HG02884 (cell line): ENCODE measurements around the gene JARID2.

Source experiments
- ATAC-seq: cut with Tn5 transposase; IDR thresholded peaks from one replicate; pipeline ENCODE4 v1.9.1; 2021; ENCODE audit warnings: mild to moderate bottlenecking, moderate library complexity; ENCODE audit not compliant: unreplicated experiment

JARID2 gene

GRCh38 chr6:15453186-15453585, 207.3 kb downstream of the JARID2 start:
- no peak for ATAC-seq

- ATAC-seq, result no peak
Observed at GRCh38 chr6:15453622-15454021, 207.8 kb downstream of the JARID2 start.

DNA sequence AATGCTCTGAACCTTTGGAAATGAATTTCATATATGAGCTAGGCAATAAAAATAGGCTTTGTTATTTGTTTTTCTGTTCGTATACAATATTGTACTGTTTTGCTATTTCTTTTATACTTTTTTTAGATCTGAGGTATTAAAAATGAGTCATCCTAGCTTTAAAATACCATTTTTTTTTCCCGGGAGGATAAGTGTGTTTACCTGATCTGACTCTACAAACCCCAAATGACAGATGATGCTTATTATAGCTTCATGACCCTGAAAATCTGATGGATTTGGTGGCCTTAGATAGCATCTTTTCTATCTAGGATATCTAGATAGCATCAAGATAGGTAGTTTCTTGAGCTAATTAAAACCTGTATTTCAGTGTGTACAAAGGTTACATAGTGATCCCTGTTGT, 210.6 kb downstream of the JARID2 start:
- no peak for ATAC-seq

DNA sequence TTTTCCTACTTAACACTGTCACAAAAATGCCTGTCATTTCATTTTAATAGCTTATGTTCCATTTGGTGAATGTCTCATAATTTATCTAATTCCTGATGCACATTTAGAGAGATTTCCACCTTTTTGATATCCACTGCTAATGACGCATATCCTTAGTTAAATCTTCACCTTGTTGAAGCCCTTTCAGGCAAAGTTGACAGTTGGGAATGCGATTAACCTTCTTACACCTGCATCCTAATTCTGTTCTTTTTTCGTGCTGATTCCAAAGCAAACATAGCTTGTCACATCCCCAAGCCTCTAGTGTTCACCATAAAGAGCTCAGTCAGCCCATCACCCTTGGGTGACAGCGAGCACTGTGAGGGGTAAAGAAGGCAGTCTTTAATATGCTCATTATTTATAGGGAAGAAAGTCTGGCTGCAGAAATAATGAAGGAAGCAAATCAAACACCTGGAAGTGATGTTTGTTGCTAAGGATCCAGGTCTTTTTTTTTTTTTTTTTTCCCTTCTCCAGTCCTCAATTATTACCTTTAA, 211.3 kb downstream of the JARID2 start:
- ATAC-seq, result no peak

DNA sequence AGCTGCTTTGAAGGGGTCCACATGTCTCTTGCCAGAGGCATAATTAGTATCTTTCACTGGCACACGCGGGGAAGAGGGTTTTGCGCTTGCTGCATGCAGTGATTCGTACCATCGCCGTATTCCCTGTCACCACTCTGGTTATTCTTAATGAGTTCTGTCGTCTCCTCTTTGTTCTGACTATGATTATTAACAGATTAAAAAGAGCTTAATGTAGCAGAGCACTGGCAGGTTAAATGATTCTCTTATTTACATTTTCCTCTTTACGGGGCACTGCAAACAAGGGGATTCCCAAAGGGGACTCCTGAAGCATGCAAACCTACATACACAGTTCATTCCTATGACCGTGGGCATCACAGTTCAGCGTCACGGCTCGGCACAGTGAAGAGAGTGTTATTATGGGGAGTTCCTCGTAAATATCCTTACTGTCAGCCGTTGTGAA, 212.2 kb downstream of the JARID2 start:
- no peak for ATAC-seq

GRCh38 chr6:15460110-15460727, 214.3 kb downstream of the JARID2 start:
- no peak for ATAC-seq

- no peak for ATAC-seq
Observed at GRCh38 chr6:15461127-15461944, 215.5 kb downstream of the JARID2 start.

DNA sequence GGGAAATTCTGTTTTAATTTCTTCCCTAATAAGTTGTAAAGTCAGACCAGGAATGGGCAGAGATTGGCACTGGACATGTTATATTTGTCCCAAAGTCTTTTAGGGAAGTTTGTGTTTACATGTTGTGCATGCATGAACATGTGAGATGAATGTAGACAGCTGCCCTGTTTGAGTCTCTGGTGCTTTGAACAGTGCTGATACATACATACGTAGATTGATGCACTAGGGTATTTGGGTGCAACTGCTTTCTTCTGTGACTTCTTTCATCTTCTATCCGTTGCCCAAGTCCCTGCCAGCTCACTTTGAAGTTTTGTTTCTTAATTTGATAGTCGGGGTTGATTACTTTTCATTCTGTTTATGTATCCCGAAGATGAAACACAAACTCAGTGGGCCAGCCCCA, 216.4 kb downstream of the JARID2 start:
- ATAC-seq, result no peak

GRCh38 chr6:15462717-15463525, 217.1 kb downstream of the JARID2 start:
- ATAC-seq, result no peak

DNA sequence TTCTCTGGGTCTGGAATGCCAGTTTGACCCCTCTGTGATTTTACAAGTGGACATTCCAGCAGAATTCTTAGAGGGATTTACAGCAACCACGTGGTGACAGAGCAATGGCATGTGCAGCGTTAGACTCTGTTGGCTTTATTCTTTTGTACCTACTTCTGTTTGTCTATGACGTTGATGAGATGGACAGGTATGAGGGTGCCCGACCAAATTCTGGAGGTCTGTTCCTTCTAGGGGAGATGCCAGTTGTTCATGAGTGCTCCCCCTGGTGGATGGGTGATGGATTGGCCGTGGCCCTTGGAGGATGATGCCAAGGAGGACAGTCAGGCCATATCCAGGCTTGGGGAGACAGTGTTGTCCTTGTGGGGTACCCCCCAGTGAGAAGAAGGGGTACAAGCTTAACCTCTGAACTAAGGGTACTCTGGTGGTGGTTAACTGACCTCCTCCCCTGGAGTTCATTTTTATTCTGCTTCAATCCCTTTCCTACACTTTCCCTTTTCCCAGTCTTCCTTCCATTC, 218.4 kb downstream of the JARID2 start:
- ATAC-seq, result no peak

DNA sequence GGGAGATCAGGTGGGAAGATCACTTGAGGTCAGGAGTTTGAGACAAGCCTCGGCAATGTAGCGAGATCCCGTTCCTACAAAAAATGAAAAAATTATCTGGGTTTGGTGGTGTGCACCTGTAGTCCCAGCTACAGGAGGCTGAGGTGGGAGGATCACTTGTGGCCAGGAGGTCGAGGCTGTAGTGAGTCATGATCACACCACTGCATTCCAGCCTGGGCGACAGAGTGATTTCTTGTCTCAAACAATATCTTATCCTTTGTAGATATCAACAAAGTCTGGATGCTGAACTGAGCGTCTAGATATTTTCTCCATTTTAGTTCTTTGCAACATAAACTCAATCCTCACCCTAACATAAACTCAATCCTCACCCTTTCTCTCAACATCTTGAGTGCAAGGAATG, 219.3 kb downstream of the JARID2 start:
- ATAC-seq, result no peak

- ATAC-seq, result no peak
Observed at GRCh38 chr6:15470746-15471145, 224.9 kb downstream of the JARID2 start.

DNA sequence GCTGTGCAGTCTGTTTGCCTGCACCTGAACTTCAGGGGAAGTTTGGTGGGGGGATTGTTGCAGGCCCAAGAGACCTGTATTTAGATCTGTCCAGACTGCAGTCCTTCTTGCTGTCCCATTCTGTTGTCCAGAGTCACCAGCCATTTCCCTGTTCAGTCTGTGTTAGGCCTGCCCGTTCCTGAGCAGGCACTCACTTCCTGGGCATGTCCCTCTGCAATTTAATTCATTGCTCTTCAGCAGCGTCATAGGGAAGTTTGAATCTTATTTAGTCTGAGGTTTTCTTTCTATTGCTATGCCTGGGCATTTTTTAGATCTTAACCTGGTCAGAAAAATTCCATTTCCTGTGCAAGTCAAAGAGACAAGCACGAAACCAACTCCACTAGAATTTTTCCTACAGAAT, 226.8 kb downstream of the JARID2 start:
- ATAC-seq, result no peak

GRCh38 chr6:15473174-15473573, 227.3 kb downstream of the JARID2 start:
- ATAC-seq, result no peak

- ATAC-seq, result no peak
Observed at GRCh38 chr6:15473741-15474161, 227.9 kb downstream of the JARID2 start.

- ATAC-seq, result no peak
Observed at GRCh38 chr6:15474196-15474595, 228.3 kb downstream of the JARID2 start.

GRCh38 chr6:15475261-15475660, 229.4 kb downstream of the JARID2 start:
- no peak for ATAC-seq

DNA sequence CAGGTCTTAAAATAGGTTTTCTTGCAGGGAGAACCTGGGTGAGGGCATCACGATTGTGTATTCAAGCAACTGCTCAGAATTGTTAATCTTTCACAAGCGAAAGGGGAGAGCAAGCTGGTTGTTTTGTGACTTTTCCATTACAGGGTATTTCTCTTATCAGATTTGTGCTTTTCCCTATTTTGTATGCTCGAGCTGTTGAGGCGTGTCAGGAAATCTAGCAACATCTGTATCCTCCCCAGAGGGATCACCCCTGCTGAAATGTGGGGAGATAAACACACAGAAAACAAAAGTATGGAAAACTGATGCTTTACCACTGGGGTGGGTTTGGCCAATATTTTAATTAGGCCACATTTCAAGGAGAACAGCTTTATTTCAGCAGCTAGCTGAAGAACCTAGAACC, 230.0 kb downstream of the JARID2 start:
- no peak for ATAC-seq

DNA sequence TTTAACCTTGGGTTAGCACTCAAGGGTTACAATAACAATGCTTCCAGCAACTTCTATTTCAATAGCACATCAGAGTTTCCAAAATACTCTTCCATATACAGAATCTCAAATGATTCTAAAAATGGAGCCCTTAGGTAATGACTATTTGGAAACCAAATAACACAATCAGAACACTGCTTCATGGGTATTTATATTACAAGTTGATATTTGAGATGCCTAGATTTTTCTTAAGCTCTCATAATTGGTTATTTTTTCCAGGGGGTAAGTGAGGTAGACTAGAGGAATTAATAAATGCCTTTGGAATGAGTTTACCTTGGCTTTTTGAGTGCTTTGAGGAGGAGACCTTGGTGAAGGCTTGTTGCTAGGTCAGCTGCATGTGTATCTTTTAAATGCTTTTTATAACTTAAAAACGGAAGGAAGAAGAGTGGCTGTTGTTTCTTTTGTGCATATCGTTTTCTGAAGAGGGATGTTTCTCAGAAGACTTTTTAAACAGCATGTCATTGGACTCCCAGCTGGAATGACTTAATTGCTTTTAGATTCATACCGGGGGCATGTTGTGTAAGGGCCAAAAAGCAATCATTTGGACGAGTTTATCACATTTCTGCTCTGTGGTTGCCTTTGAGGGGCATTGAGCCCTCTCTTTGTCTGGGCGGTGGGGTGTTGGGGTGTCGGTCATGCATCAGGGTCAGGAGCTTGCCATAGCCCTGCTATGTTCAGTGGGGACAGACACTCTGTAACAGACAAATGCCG, 230.9 kb downstream of the JARID2 start:
- ATAC-seq, result no peak

GRCh38 chr6:15477746-15478145, 231.9 kb downstream of the JARID2 start:
- ATAC-seq, result no peak
